ENCODE data around the gene CCDC57.

The CCDC57 gene

DNA sequence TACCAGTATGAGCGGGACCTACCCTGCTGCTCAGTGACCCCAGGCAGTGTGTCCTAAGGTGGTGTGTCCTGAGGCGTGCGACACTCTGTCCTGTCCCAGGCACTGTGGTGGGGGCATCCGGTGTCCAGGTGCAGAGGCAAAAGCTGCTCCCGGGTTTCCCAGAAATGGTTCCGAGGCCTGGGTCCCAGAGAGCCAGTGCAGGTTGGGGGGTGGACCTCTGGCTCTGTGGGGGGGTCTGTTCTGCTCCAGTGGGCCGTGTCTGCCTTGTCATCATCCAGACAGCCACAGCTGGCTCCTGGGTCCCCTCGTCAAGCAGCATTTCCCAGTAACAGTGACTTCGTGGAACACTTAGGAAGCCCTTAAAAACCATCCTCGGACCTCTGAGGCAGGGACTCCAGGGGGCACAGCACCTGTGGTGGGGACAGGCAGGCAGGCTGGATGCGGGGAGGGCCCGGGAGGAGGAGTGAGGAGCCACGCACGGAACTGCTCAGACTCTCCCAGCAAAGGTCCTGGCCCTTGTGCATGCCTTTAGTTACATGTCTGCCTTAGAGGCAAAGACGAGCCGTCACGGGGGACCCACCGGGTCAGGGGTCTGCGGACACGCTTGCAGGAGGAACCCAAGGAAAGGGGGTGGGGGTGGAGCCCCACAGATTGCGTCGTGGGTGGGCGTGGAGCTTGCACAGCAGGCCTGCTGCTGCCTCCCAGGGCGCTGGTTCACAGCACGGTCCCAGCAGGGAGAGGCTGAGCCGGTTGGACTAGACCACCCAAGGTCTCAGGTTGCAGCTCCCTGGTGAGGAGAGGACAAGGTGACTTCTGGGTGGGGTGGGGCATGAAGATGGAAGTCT is 21.8 kb upstream of the CCDC57 start:
- DNase-seq, result no peak

DNA sequence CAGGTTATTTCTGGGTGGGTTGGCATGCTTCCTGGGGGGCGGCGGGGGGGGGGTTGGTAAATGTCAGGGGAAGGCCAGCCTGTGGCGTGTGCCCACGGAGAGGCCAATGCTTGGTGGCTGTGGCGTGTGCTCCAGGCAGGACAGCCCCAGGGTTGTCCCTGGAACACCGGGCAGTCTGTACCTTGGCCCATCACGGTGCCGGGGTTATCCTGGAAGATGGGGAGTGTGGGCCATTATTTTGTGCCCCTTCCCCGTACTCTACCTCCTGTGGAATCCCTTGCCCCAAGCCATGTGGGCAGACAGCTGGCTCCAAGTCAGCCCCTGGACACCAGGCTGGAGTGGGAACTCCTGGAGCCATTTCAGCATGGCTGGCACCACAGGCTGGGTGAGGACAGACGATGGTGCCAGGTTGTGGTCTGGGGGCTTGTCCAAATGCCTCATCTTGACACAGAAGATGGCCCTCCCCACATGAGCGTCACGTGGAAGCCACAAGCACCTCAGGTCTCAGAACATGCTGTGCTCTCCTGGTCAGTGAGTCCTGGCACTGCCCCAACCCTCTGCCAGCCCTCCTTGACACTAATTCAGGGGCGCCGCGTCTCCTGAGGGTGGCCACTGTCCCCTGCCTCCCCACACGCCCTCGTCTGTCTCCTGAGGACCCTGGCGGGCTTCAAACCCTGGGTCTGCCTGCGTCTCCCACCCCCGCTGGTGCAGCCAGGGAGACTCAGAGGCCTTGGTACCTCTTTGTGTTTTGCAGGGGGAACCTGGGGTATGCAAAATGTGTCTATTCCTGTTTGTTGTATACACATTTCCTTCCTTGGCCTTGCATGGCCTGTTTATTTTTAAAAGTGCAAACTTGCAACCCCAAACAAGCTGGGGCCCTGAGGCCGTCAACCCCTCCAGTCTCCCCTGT is 20.5 kb upstream of the CCDC57 start:
- no peak for DNase-seq

GRCh38 chr17:82232322-82232820 is 19.7 kb upstream of the CCDC57 start:
- no peak for DNase-seq

DNA sequence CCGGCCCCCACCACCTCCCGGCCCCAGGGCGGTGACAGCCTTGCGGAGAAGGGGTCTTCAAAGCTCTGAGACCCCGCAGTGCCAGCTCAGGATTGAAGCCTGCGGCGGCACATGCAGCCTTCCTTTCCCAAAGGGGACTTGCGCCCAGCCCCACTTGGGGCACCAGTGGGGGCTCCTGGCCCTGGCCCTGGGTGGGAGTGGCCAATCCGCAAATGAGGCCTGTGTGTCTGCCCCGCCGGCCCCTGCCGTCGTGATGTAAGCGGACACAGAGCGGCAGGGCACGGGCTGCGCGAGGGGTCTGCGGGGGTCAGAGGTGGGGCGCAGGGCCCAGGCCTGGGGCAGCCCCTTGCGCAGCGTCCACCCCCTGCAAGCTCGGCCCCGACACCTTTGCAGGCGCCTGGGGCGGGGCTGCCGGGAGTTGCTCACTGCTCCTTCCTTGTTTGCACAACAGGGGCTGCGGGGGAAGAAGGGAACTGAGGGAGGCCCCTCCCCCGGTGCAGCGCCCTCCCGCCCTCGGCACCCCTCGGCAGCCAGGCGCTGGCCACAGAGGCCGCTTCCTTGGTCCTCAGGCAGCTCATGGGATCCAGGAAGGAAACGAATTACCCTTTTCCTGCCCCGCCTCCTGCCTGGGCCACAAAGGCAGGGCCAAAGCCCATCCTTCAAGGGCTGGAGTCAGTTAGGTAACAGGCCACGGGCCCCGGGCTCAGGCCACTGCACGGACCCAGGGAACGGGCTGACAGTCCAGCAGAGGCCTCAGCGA is 19.1 kb upstream of the CCDC57 start:
- DNase-seq, result no peak

DNA sequence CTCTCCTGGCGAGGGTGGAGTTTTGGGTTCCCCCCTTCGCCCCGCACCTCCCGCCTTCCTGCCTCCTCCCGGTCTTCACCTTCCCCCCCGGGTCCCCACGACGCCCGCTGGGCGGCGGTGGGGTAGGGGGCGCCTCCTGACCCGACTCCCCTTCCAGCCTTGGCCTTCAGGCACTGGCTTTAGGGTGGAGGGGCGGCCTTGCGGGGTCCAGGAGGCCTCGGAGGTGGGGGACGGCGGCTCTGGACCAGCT is 18.6 kb upstream of the CCDC57 start:
- no peak for DNase-seq

- peak; percentile 81 for DNase-seq
Measured at GRCh38 chr17:82230609-82231311, 18.1 kb upstream of the CCDC57 start.

DNA sequence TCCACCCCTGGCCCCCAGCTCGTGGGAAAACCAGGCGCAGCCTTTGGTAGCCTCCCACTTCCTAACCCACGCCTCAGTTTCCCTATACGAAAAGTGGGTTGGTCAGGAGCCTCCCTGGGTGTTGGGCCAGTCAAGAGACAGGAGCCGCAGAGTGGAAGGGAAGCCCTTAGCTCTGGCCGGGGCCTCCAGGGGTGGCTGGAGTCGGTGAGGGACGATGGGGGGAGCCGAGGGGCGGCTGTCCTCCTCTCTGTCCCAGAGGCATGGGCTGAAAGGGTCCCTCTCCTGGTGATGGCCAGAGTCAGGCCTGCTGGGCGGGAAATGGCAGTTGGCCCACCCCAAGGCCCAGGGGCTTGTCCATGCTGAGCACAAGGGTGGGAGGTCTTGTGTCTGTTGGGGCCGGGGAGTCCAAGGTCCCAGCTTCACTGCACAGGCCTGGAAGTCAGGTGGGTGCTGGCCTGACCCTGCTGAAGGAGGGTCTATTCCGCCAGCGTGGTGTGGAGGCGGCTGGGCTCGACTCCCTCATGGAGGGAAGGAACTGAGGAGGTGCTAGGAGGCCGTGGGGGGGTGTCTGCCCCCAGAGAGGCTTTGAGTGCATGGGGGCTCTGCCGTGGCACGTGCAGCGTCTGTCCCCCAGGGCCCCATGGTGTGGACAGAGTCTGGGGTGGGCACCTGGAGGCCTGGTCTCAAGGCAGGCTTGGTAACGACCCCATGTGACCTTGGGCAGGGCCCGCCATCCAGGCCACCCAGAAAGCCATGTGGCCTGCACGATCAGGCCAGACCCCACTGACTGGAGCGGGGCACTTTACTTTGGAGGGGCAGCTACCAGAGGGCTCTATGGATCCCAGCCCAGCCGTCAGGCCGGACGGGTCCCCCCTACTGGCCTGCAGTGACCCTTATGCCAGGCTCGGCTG is 17.3 kb upstream of the CCDC57 start:
- no peak for DNase-seq

GRCh38 chr17:82228842-82229697 is 16.4 kb upstream of the CCDC57 start, which contains the start of gene SLC16A3:
TSS of gene SLC16A3 (plus strand) at chr17:82229042. CDS start at chr17:82236009, 6,967 bp downstream.
- peak; percentile 86 for DNase-seq

GRCh38 chr17:82228278-82228841 is 15.7 kb upstream of the CCDC57 start:
- peak; percentile 82 for DNase-seq

DNA sequence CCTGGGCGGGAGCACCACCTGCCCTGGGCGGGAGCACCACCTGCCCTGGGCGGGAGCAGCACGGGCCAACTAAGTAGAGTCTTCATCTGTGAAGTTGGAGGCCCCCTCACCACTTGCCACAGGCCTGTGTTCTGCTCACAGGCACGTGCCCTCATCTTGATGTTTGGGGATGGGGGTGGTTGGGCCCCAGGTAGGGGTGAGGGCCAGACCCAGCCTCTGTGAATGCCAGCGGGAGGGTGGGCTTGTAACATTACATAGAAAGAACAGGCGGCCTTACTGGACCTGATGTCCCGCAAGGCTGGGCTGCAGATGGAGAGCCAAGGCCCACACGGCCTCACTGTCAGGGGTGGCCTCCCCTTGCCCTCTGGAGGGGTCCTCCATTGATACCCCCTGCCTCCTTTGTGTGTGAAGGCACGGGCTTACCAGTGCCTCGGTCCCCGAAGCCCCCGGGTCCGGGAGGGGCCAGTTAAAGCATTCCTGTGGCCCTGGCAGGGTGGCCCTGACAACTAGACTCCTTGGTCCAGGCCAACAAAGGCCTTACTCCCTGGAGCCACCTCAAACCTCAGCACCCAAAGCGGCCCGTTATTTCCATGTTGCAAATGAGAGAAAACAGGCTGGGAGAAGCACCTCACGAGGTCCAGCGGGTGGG is 15.1 kb upstream of the CCDC57 start:
- DNase-seq, result no peak

DNA sequence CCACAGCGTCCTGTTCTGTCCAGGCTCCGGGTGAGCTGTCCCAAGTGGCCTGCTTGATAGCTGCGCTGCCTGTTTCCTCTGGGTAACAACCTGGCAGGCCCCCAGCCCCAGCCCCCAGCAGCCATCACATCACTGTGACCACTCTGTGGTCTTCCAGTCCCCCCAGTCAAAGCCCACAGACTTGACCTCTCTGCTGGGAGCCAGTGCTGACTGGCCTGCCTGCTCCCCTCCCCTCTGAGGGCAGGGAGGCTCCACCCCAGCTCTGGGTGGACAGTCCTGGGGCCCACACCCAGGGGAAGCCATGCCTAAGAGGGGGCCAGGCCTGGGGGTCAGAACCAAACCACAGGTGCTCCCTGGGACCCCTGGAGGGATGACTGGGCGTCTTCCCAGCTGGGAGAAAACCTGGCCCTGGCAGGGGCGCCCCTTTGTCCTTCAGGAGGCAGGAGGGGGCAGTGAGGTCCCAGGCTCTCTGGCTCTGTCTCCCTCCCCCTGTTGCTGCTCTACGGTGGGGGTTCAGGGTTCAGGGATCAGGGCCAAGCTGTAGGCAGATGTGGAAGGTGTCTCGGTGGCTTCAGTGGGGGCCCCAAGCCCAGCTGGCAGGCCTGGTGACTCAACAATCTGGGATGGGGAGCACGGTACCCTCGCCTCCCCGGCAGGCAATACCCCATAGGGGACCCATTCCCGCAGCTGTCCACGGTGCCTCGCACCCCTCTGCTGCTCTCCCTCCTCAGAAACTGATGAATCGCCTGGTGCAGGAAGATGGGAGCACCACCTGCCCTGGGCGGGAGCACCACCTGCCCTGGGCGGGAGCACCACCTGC is 14.4 kb upstream of the CCDC57 start:
- no peak for DNase-seq

GRCh38 chr17:82226146-82226808 is 13.6 kb upstream of the CCDC57 start:
- no peak for DNase-seq

- DNase-seq, result no peak
Measured at GRCh38 chr17:82225368-82226029, 12.9 kb upstream of the CCDC57 start.

DNA sequence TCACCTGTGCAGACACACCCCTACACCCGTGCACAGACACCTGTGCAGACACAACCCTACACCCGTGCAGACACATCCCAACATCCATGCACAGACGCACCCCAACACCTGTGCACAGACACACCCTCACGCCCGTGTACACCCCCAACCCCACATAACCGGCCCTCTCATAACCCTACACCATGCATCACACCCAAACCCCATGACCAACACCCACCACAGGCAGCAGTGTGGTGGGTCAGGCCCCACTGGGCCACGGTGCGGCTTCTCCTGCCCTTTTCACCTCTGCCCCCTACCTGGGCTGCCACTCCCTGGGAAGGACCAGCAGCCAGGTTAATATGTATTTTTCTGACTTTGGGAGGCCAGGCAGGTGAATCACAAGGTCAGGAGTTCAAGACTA is 12.0 kb upstream of the CCDC57 start:
- DNase-seq, result no peak

DNA sequence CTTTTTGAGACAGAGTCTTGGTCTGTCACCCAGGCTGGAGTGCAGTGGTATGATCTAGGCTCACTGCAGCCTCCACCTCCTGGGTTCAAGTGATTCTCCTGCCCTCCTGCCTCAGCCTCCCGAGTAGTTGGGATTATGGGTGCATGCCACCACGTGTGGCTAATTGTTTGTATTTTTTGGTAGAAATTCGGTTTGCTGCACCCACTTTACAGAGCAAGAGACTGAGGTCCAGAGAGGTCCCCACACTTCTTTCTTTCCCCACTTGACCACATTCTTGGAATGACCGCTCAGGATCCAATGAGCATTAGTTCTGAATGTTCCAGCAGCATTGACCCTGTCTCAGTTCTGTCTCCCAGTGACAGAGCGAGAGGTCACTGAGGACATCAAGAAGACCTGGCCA is 10.9 kb upstream of the CCDC57 start:
- no peak for DNase-seq

DNA sequence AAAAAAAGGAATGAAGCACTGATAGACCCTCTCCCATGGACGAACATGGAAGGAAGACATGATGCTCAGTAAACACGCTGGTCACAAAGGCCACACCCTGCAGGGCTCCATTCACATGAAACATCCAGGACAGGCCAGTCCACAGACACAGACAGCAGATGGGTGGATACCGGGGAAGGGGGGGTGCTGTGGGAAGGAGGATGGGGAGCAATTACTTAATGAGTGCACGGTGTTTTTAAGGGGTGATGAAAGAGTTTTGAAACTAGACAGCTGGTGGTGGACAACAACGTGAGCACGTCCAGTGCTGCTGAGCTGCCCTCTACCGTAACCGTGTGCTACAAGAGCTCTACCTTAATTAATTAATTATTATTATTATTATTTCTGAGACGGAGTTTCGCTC is 10.2 kb upstream of the CCDC57 start:
- DNase-seq, result no peak

GRCh38 chr17:82221341-82221902 is 8.8 kb upstream of the CCDC57 start:
- no peak for DNase-seq
